KMS-11 (cell line): Measurements from ENCODE around the gene NCEH1.
"Not testable (repeated sequence)": the region's sequence is repeated elsewhere in the genome, so short reads cannot be mapped to it uniquely, and the experiment has no call there.

Source experiments
- H2AFZ ChIP-seq: fragments of 200-600 bp; sonication (generic); 2 replicates; pipeline ENCODE4 v1.6.1; 2016; ENCODE audit warnings: antibody characterized with exemption, mixed run types, low read depth
- H3K27ac ChIP-seq: fragments of 200-600 bp; sonication (generic); 2 replicates; pipeline ENCODE4 v1.6.1; 2016; ENCODE audit warnings: mild to moderate bottlenecking, mixed run types
- H3K27me3 ChIP-seq: fragments of 200-600 bp; sonication (generic); 2 replicates; pipeline ENCODE4 v1.6.1; 2017; ENCODE audit warnings: mild to moderate bottlenecking, low read depth, mixed run types, moderate library complexity; ENCODE audit not compliant: insufficient read depth
- H3K36me3 ChIP-seq: fragments of 200-600 bp; sonication (generic); 2 replicates; pipeline ENCODE4 v1.6.1; 2017; ENCODE audit warnings: mild to moderate bottlenecking, mixed run types; ENCODE audit not compliant: insufficient read depth
- H3K4me1 ChIP-seq: fragments of 200-600 bp; sonication (generic); 2 replicates; pipeline ENCODE4 v1.6.1; 2016; ENCODE audit warnings: mild to moderate bottlenecking, low read depth, mixed run types; ENCODE audit not compliant: poor library complexity, severe bottlenecking
- H3K4me2 ChIP-seq: fragments of 200-600 bp; sonication (generic); 2 replicates; pipeline ENCODE4 v1.7.0; 2016; ENCODE audit warnings: mild to moderate bottlenecking, mixed run types
- H3K4me3 ChIP-seq: fragments of 200-600 bp; sonication (generic); IDR thresholded peaks from 2 replicates; pipeline ENCODE4 v1.6.1; 2017; ENCODE audit warnings: low read depth, low read length, mixed read lengths; ENCODE audit not compliant: insufficient read depth
- H3K79me2 ChIP-seq: fragments of 200-600 bp; sonication (generic); 2 replicates; pipeline ENCODE4 v1.6.1; 2016; ENCODE audit warnings: low read depth, mixed run types; ENCODE audit not compliant: insufficient read depth
- H3K9ac ChIP-seq: fragments of 200-600 bp; sonication (generic); 2 replicates; pipeline ENCODE4 v1.6.1; 2016; ENCODE audit warnings: mild to moderate bottlenecking, mixed run types
- H4K20me1 ChIP-seq: fragments of 200-600 bp; sonication (generic); 2 replicates; pipeline ENCODE4 v1.6.1; 2016; ENCODE audit warnings: mild to moderate bottlenecking, mixed run types; ENCODE audit not compliant: insufficient read depth
- TF ChIP-seq, protein P1 (sequence below): fragments of 200-600 bp; sonication (generic); conservative IDR thresholded peaks from 2 replicates; pipeline ENCODE4 v1.6.1; 2017; ENCODE audit warnings: low read depth, mild to moderate bottlenecking, antibody characterized with exemption, low read length, moderate library complexity, mixed read lengths

NCEH1 gene

GRCh38 chr3:172710664-172711453 is at the start of gene NCEH1:
Gene NCEH1, minus strand, starts transcription at chr3:172711067. Its CDS starts 83 bp downstream, at chr3:172710984.
- Histone ChIP-seq H3K4me2 (peak within 1 kb of the TSS; percentile 25), H3K27ac (peak within 1 kb of the TSS; percentile 16), H3K27me3 (no peaks in the 10 kb centered on the region), H4K20me1 (no peaks in the 10 kb centered on the region), H2AFZ (peak within 1 kb of the TSS; percentile 67), H3K79me2 (no peaks in the 10 kb centered on the region; the same call in 1 of the 2 replicates), H3K4me1 (peaks cover 18% of the 10 kb centered on the region), H3K4me3 (peak within 1 kb of the TSS; percentile 85), H3K36me3 (no peaks in the 10 kb centered on the region), H3K9ac (peak within 1 kb of the TSS; percentile 40)
- TF ChIP-seq, protein P1, sequence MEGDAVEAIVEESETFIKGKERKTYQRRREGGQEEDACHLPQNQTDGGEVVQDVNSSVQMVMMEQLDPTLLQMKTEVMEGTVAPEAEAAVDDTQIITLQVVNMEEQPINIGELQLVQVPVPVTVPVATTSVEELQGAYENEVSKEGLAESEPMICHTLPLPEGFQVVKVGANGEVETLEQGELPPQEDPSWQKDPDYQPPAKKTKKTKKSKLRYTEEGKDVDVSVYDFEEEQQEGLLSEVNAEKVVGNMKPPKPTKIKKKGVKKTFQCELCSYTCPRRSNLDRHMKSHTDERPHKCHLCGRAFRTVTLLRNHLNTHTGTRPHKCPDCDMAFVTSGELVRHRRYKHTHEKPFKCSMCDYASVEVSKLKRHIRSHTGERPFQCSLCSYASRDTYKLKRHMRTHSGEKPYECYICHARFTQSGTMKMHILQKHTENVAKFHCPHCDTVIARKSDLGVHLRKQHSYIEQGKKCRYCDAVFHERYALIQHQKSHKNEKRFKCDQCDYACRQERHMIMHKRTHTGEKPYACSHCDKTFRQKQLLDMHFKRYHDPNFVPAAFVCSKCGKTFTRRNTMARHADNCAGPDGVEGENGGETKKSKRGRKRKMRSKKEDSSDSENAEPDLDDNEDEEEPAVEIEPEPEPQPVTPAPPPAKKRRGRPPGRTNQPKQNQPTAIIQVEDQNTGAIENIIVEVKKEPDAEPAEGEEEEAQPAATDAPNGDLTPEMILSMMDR, result peak; percentile 77

- H3K79me2 ChIP-seq, H4K20me1 ChIP-seq, H3K27ac ChIP-seq, H3K4me3 ChIP-seq, H2AFZ ChIP-seq, H3K4me2 ChIP-seq, H3K9ac ChIP-seq, H3K4me1 ChIP-seq, H3K27me3 ChIP-seq: not testable (repeated sequence)
- H3K36me3 ChIP-seq, result peaks cover 10% of the 10 kb centered on the region; the same call in 1 of the 2 replicates
These were observed 49.5 kb upstream of the NCEH1 start for GRCh38 chr3:172760416-172760815.

- Histone ChIP-seq H3K36me3 (peaks cover 5% of the 10 kb centered on the region; the same call in 1 of the 2 replicates), H3K4me3 (no peak overlapping the region), H2AFZ (no peak overlapping the region), H3K79me2 (peaks cover 42% of the 10 kb centered on the region), H3K9ac (no peak overlapping the region), H4K20me1 (no peaks in the 10 kb centered on the region), H3K27ac (no peak overlapping the region), H3K4me1 (peaks cover 14% of the 10 kb centered on the region), H3K27me3 (no peaks in the 10 kb centered on the region), H3K4me2 (no peak overlapping the region)
- TF ChIP-seq, protein P1, result no peak
These were observed 42.3 kb upstream of the NCEH1 start for GRCh38 chr3:172753125-172753524.

DNA sequence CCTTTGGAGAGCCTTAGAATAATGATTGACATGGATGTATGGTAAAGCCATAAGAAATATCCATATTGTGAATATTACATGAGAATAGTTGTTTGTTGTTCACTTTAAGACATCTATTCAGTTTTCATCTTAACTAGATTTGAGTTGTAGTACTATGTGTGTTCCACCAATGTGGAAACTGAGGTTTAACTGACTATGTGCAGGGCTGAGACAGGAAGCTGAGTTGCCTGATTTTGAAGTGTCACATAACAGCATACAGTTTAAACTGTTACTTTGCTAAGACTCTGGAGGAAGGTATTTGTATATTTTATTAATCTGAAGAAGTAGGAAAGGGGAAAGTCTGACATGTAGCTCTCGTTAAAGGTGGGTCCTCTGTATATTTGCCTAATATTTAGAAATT is 41.8 kb upstream of the NCEH1 start:
- TF ChIP-seq, protein P1, result no peak
- H3K9ac ChIP-seq, result no peak overlapping the region
- peaks cover 5% of the 10 kb centered on the region; the same call in 1 of the 2 replicates for H3K36me3 ChIP-seq
- H3K4me2 ChIP-seq, result 0 out of 2 replicates have a peak overlapping the region, but pooled peaks have one; percentile 7
- no peaks in the 10 kb centered on the region for H3K27me3 ChIP-seq
- peaks cover 14% of the 10 kb centered on the region for H3K4me1 ChIP-seq
- H3K79me2 ChIP-seq, result peaks cover 42% of the 10 kb centered on the region
- no peak overlapping the region for H3K27ac ChIP-seq
- no peak overlapping the region for H3K4me3 ChIP-seq
- H4K20me1 ChIP-seq, result no peaks in the 10 kb centered on the region
- no peak overlapping the region for H2AFZ ChIP-seq
